Endometrium (tissue), 2 donors: Measurements from ENCODE around the gene PRKN.

Experiments used
- FAIRE-seq: peaks from 2 replicates; lab custom pipeline; 2012; peaks lifted over from hg19 to GRCh38; lab: Jason Lieb, UNC
- donor health status: control.
- donor health status: control.

The PRKN gene

GRCh38 chr6:161594412-161594811, 1133.2 kb downstream of the PRKN start:
- peak; percentile 74 for FAIRE-seq

DNA sequence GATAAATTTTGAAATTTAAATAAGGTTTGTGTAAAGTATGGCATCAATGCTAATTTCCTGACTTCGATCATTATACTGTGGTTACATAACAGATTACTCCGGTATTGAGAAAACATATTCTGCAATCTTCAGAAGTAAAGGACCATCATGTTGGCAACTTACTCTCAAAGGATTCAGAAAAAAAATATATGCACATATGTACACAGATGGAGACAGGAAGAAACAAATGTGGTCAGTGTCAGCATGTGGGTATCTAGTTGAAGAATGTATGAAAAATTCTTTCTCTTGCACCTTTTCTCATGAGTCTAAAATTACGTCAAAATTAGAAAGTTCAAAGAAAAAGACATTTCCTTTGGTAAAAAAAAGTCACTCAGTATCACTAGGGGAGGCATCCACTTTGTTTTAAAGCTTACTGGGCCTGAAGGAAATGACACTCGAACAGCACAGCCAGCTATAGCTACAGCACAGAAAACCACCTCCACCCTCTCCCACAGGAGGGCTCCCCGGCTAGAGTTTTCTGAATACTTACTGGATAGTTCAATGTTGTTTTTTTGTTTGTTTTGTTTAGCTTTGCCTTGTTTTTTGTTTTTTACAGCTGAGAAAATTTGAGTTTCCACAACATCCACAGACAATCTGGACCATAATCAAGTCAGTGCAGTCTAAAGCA, 1136.5 kb downstream of the PRKN start:
- peak; percentile 80 for FAIRE-seq

DNA sequence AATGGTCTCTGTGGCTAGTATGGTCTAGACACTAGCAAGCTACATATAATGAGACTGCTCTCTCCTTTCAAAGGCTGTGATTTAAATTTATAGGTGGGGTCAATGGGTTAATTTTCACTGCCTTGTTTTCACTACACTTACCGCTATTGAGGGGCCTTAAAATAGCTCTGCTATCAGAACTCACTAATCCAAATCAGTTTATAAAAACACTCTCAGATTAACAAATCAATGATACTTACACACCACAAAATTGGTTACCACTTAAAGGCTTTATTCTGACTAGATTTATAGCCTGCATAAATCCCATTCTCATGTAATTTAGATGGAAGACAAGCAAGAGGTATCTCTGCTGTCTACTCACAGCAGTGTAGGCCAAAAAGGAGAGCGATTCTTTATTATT, 1140.7 kb downstream of the PRKN start:
- FAIRE-seq = no peak

- no peak for FAIRE-seq
Measured at GRCh38 chr6:161584621-161585340, 1142.8 kb downstream of the PRKN start.

- no peak for FAIRE-seq
Measured at GRCh38 chr6:161584051-161584450, 1143.5 kb downstream of the PRKN start.

DNA sequence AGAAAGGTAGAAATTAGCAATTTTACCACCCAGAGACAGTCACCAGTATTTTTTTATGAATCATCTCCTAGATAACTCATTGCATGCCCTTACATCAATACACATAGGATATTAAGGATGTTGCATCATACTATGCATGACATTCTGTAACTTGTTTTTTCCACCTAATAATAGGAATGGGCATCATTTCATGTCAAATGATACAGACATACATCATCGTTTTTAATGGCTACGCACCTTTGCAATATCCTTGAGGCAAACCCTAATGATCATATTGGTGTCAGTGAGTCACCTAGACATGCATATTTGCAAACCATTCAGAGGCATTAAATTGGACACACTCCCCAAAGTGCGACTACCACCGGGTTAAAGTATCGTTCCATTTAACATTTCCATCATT, 1144.0 kb downstream of the PRKN start:
- FAIRE-seq = no peak

DNA sequence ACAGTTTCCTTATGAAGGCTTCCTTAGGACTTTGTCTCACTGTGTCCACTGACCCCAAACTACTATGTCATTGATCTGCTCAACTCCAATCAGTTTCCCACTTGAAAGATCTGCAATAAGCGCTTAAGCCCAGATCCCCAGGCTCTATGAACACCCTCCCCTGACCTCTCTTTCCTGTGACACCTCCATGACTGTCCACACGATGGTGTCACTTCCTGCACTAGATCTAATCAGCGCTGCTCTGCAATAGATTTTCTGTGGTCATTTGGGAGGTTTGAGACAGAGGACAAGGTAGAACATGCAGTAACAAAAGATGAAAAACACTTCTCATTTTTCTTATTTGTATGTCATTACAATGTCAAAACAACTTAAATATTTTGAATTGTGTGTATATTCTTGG, 1149.1 kb downstream of the PRKN start:
- FAIRE-seq = no peak

GRCh38 chr6:161575523-161576254, 1151.9 kb downstream of the PRKN start:
- no peak for FAIRE-seq

- no peak for FAIRE-seq
Measured at GRCh38 chr6:161568885-161569456, 1158.6 kb downstream of the PRKN start.

GRCh38 chr6:161564952-161565351, 1162.6 kb downstream of the PRKN start:
- no peak for FAIRE-seq

DNA sequence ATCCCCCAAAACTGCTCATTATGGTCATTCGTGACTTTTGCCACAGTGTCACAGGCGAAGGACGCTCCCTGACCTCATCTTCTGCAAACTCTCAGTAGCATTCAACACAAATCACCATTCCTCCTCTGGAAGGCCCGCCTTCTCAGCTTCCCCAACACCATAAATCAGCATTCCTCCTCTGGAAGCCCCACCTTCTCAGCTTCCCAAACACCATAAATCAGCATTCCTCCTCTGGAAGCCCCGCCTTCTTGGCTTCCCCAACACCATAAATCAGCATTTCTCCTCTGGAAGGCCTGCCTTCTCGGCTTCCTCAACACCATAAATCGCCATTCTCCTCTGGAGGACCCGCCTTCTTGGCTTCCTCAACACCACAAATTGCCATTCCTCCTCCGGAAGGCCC, 1165.7 kb downstream of the PRKN start:
- FAIRE-seq = no peak

DNA sequence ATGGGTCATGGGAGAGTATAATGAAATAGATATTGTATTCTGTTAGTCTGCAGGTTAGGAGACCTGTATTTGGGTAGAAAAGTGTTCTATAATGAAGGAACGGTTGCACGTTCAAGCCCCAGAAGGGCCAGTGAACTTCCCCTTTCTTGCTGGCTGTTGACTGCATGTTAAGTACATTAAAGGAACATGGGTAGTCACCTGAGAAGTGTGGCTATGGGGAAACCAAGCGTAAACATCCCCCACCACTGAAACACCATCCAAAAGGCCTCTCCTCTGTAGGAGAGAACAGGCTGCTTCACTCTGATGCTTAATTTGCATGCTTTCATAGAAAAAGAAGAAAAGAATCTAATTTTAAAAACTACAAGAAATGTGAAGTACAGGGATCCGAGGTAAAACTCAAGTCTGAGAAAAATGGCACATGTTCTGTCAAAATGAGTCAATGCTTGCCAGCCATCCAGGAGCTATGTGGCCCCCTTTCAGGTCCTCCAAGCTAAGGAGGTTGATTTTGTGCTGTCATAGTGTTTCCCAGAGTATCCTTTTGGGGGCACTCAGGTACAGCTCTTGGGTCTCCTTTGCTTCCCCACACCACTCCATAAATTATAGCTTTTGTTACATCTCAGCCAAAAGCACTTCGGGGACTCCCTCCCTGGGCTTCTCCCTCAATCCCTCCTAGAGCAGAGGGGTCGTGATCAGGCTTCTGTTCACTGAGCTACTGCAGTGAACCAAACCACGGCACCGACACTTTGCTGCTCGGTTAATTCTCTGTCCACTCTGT, 1170.0 kb downstream of the PRKN start:
- FAIRE-seq = no peak

- no peak for FAIRE-seq
Measured at GRCh38 chr6:161554883-161555282, 1172.7 kb downstream of the PRKN start.

GRCh38 chr6:161549977-161550655, 1177.5 kb downstream of the PRKN start:
- no peak for FAIRE-seq

GRCh38 chr6:161548713-161549296, 1178.8 kb downstream of the PRKN start:
- no peak for FAIRE-seq

- FAIRE-seq = no peak
Measured at GRCh38 chr6:161547617-161548016, 1179.9 kb downstream of the PRKN start.

DNA sequence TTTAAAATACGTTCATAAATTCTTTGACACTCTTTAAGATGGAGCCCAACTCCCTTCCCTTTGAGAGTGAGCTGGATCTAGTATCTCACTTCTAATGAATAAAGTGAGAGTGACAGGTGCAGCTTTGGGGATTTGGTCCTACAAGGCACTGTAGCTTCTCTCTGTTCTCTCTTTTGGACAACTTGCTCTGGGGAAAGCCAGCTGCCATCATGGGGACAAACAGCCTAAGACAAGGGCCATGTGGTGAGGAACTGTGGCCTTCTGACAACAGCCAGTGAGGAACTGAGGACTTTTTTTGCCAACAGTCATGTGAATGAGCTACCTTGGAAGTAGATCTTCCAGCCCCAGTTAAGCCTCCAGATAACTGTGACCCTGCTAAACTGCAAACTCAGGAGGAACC, 1180.9 kb downstream of the PRKN start:
- no peak for FAIRE-seq

DNA sequence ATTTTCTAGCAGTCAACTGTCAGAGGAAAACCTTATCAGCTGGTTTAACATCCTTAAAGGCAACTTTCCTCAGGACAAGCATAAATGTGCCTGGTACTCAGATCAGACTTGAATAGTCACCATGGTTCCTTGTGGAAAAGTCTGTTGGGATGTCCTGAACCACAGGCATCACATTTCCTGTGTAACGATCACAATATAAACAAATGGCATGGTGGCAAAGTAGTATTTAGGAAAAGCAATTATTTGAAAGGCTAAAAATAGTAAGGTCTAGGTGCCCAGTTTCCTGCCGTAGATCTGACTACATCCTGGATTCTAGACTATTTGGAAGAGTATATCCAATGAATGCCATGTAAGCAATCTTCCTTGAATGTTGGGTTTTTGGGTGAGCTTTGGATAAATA, 1181.8 kb downstream of the PRKN start:
- no peak for FAIRE-seq

GRCh38 chr6:161544801-161545480, 1182.6 kb downstream of the PRKN start:
- no peak for FAIRE-seq

- peak; percentile 69 for FAIRE-seq
Measured at GRCh38 chr6:161543684-161544309, 1183.8 kb downstream of the PRKN start.
